Measurements from ENCODE around the gene DDA1.
"Not testable (repeated sequence)": the region's sequence is repeated elsewhere in the genome, so short reads cannot be mapped to it uniquely, and the experiment has no call there.

The DDA1 gene

DNA sequence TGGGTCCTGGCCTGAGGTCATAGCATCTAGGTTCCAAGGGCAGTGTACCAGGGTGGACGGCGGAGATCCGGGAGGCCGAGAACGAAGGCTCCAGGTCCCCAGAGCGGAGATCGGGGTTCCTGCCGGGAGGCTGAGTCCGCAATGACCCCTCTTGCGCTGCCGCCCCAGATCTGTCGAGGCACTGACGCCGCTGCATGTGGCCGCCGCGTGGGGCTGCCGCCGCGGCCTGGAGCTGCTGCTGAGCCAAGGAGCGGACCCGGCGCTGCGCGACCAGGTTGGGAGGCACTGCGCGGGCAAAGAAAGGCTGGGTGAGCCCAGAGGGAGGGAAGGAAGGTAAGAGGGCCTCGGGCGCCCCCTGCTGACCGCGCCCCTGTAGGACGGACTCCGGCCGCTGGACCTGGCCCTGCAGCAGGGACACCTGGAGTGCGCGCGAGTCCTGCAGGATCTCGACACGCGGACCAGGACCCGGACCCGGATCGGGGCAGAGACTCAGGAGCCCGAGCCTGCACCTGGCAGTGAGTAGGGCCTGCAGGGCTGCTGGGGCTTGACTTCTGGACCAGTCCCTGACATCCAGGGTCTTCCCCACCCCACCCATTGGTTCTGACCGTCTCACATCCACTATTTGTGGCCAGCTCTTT lies 26.8 kb upstream of the DDA1 start:
- H3K36me3 Mint-ChIP-seq, result no peaks in the 10 kb centered on the region
- peak overlapping the region; percentile 89 for H3K4me3 Mint-ChIP-seq
- no peaks in the 10 kb centered on the region for H3K27me3 Mint-ChIP-seq
- H3K9me3 Mint-ChIP-seq, result no peaks in the 10 kb centered on the region
- H3K4me1 Mint-ChIP-seq, result no peaks in the 10 kb centered on the region
- H3K27ac Mint-ChIP-seq, result no peak overlapping the region

DNA sequence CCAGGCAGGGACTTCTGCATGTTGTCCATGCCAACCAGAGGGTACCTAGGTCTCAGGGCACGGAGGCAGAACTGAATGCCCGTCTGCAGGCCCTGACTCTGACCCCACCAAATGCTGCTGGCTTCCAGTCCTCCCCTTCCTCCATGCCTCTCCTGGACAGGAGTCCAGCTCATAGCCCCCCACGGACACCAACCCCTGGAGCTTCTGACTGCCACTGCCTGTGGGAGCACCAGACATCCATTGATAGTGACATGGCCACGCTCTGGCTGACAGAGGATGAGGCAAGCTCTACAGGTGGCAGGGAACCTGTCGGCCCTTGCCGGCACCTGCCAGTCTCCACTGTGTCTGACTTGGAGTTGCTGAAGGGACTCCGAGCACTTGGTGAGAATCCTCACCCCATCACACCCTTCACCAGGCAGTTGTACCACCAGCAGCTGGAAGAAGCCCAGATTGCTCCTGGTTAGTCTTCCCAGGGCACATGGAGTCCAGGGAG lies 25.8 kb upstream of the DDA1 start:
- H3K27ac Mint-ChIP-seq, result no peak overlapping the region
- no peak overlapping the region for H3K4me3 Mint-ChIP-seq
- H3K4me1 Mint-ChIP-seq, result no peaks in the 10 kb centered on the region

GRCh38 chr19:17285415-17286135 lies 23.8 kb upstream of the DDA1 start:
- Mint-ChIP-seq H3K9me3 (no peaks in the 10 kb centered on the region), H3K27me3 (no peaks in the 10 kb centered on the region), H3K36me3 (no peaks in the 10 kb centered on the region), H3K27ac (no peak overlapping the region), H3K4me1 (no peaks in the 10 kb centered on the region), H3K4me3 (no peak overlapping the region)

More for the DNA sequence above, 25.8 kb upstream of the DDA1 start:
- Mint-ChIP-seq H3K36me3 (no peaks in the 10 kb centered on the region), H3K9me3 (no peaks in the 10 kb centered on the region), H3K27me3 (no peaks in the 10 kb centered on the region)

DNA sequence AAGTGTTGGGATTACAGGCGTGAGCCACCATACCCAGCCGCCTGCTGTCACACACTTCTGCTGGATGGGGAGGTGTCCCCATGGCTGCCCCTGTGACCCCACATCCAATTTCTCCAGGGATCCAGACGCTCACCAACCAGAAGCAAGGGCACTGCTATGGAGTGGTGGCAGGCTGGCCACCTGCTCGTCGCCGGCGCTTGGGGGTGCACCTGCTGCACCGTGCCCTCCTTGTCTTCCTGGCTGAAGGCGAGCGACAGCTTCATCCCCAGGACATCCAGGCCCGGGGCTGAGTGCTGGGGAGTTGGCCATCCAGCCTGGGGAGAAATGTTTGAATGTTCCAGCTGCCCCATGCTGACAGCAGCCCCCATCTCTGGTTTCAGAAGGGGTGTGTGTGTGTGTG lies 23.1 kb upstream of the DDA1 start:
- no peaks in the 10 kb centered on the region for H3K4me1 Mint-ChIP-seq
- no peaks in the 10 kb centered on the region for H3K36me3 Mint-ChIP-seq
- no peaks in the 10 kb centered on the region for H3K27me3 Mint-ChIP-seq
- no peaks in the 10 kb centered on the region for H3K9me3 Mint-ChIP-seq
- H3K27ac Mint-ChIP-seq, result no peak overlapping the region
- H3K4me3 Mint-ChIP-seq, result no peak overlapping the region

DNA sequence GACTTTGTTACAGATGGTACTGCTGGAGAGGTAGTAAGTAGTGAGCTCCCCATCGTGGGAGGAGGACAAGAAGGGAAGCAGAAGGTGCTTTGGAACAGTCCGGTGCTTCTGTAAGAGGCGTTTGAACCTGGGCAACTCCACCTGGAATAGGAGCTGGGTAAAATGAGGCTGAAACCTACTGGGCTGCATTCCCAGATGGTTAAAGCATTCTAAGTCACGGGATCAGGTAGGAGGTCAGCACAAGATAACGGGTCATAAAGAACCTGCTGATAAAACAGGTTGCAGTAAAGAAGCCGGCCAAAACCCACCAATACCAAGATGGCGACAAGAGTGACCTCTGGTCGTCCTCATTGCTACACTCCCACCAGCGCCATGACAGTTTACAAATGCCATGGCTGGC lies 22.6 kb upstream of the DDA1 start:
- no peaks in the 10 kb centered on the region for H3K4me1 Mint-ChIP-seq
- H3K36me3 Mint-ChIP-seq, result no peaks in the 10 kb centered on the region
- H3K27ac Mint-ChIP-seq, result no peak overlapping the region
- H3K9me3 Mint-ChIP-seq, result no peaks in the 10 kb centered on the region
- no peak overlapping the region for H3K4me3 Mint-ChIP-seq
- no peaks in the 10 kb centered on the region for H3K27me3 Mint-ChIP-seq

- Mint-ChIP-seq H3K4me3 (no peak overlapping the region), H3K36me3 (no peaks in the 10 kb centered on the region), H3K27me3 (no peaks in the 10 kb centered on the region), H3K4me1 (no peaks in the 10 kb centered on the region), H3K9me3 (no peaks in the 10 kb centered on the region), H3K27ac (no peak overlapping the region)
Measured at GRCh38 chr19:17289489-17289888, 19.9 kb upstream of the DDA1 start.

- H3K4me3 Mint-ChIP-seq, result peak overlapping the region; percentile 84
- H3K4me1 Mint-ChIP-seq, result no peaks in the 10 kb centered on the region
- H3K27ac Mint-ChIP-seq, result peak overlapping the region; percentile 56
- no peaks in the 10 kb centered on the region for H3K9me3 Mint-ChIP-seq
- no peaks in the 10 kb centered on the region for H3K27me3 Mint-ChIP-seq
- H3K36me3 Mint-ChIP-seq, result no peaks in the 10 kb centered on the region
Measured at GRCh38 chr19:17292301-17293074, 16.9 kb upstream of the DDA1 start.

DNA sequence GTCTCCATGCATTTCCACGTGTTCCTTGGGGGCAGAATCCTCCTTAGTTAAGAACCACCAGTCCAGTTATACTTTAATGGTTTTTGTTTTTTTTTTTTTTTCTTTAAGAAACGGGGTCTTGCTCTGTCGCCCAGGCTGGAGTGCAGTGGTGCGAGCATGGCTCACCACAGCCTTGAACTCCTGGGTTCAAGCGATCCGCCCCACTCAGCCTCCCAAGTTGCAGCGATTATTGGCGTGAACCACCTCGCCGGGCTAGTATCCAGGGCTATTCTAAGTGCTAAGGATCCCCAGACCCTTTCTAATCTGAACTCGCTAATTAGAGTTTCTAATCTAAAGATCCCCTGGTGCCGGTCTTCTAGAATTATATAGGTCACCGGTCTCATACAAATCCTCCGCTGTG lies 15.8 kb upstream of the DDA1 start:
- H3K27ac Mint-ChIP-seq, result no peak overlapping the region
- H3K4me3 Mint-ChIP-seq, result no peak overlapping the region
- no peaks in the 10 kb centered on the region for H3K4me1 Mint-ChIP-seq
- H3K9me3 Mint-ChIP-seq, result no peaks in the 10 kb centered on the region
- no peaks in the 10 kb centered on the region for H3K36me3 Mint-ChIP-seq
- H3K27me3 Mint-ChIP-seq, result no peaks in the 10 kb centered on the region

DNA sequence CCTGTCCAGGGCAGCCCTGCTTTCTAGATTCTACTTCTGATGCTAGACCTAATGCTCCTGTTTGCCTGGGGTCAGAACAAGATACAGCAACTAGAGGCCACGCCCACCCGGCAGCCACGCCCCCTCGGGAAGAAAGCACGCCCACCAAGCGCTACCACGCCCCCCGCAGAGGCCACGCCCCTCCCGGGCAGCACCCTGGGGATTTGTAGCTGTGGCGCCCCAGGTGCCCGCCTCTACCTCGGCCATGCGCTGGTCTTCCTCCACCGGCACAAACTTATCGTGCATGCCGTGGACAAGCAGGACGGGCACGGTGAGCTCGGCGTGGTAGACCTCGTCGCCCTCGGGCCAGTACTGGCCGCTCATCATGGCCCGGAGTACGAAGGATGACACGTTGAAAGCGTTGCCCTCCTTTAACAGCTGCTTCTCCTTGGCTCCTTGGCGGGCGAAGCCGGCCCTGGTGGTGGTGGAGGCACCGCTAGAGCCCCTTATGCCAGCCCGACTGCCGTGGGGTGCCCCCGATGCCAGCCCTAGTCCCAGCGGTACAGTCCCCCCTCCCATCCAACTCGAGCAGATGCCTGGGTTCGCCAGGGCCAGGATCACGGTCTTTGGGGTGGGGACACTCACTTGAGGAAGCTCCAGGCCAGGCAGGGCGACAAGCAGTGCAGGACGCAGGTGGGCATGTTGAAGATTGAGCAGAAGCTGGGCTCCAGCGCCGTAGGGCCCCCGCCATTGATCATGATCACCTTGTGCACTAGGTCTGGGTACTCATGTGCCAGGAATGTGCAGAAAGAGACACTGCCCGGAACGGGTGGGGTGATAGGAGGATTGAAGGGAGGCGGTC lies 15.1 kb upstream of the DDA1 start:
- H3K9me3 Mint-ChIP-seq, result no peaks in the 10 kb centered on the region
- no peak overlapping the region for H3K4me3 Mint-ChIP-seq

GRCh38 chr19:17295551-17295950 lies 13.8 kb upstream of the DDA1 start:
- not testable (repeated sequence) for H3K4me3 Mint-ChIP-seq, H3K4me1 Mint-ChIP-seq, H3K9me3 Mint-ChIP-seq, H3K27ac Mint-ChIP-seq, H3K36me3 Mint-ChIP-seq, H3K27me3 Mint-ChIP-seq

More for the DNA sequence above, 15.1 kb upstream of the DDA1 start:
- H3K36me3 Mint-ChIP-seq, result no peaks in the 10 kb centered on the region
- no peaks in the 10 kb centered on the region for H3K27me3 Mint-ChIP-seq
- H3K4me1 Mint-ChIP-seq, result no peaks in the 10 kb centered on the region
- H3K27ac Mint-ChIP-seq, result no peak overlapping the region

- no peaks in the 10 kb centered on the region for H3K27me3 Mint-ChIP-seq
- H3K36me3 Mint-ChIP-seq, result no peaks in the 10 kb centered on the region
- no peak overlapping the region for H3K27ac Mint-ChIP-seq
- no peak overlapping the region for H3K4me3 Mint-ChIP-seq
- H3K4me1 Mint-ChIP-seq, result no peaks in the 10 kb centered on the region
- no peaks in the 10 kb centered on the region for H3K9me3 Mint-ChIP-seq
Measured at GRCh38 chr19:17296273-17296672, 13.1 kb upstream of the DDA1 start.

GRCh38 chr19:17296976-17297375 lies 12.4 kb upstream of the DDA1 start:
- H3K36me3 Mint-ChIP-seq, result no peaks in the 10 kb centered on the region
- H3K27me3 Mint-ChIP-seq, result no peaks in the 10 kb centered on the region
- no peak overlapping the region for H3K4me3 Mint-ChIP-seq
- H3K27ac Mint-ChIP-seq, result no peak overlapping the region
- no peaks in the 10 kb centered on the region for H3K9me3 Mint-ChIP-seq
- H3K4me1 Mint-ChIP-seq, result peaks cover 5% of the 10 kb centered on the region

DNA sequence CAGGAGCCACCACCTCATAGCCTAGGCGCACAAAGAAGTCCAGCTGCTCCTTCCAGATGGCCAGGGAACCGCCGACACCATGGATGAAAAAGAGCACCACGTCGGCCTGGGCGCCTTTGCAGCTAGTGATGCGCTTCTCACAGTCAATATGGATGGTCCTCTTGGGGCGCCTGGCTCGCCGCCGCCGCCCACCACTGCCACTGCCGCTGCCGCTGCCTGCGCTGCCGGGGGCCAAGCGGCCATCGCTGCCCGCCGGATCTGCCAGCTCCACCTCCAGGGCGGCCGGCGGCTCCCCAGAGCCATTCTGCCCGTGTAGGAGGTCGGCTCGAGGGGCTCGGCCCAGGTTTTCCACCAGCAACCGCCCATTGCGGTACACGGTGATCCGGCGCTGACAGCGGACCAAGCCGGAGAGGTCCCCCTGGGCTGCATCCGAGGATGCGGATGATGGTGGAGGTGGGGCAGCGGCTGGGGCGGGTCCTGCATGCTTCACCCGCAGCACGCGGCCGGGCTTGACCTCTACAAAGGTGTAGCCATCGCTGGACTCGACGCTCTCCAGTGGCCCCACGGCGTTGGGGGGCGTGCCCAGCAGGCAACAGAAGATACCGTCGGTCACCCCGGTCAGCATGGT lies 8.3 kb upstream of the DDA1 start:
- Mint-ChIP-seq H3K4me3 (no peak overlapping the region), H3K9me3 (no peaks in the 10 kb centered on the region), H3K4me1 (peaks cover 29% of the 10 kb centered on the region), H3K27me3 (no peaks in the 10 kb centered on the region), H3K36me3 (no peaks in the 10 kb centered on the region), H3K27ac (no peak overlapping the region)

DNA sequence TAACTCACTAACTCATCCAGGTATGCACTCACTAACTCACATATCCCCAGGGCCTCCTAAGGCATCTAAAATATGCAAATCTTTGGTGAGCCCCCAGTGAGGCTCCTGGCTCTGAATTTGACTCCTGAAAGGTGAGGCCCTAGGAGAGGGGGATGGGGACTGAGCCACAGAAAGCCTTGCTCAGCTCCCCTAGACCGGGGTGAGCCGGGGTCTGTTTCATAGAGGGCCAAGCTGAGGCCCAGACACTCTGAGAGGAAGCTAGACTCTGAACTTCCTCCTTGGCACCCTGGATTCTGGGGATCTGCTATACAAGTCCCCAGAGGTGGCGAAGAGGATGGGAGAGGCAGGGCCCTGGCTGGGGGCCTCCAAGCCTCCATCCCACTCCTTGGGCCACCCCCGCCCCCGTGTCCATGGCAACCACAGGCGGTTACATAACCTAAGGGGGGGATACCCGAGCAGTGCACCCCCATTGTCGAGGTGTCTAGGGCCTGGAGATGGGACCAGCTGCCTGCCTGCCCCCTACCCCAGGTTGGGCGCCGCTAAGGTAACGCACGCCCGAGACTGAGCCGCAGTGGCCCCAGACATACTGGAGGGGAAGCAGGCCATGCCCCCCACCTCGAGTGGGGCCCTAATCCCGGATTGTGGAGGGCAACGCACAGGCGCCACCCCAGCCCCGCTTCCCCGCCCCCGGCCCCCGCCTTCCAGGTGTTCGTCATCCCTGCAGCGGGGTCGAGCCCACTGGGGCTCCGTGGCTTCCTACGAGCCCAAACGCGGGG lies 6.8 kb upstream of the DDA1 start:
- no peaks in the 10 kb centered on the region for H3K36me3 Mint-ChIP-seq
- H3K27ac Mint-ChIP-seq, result peak overlapping the region; percentile 30
- peak overlapping the region; percentile 78 for H3K4me3 Mint-ChIP-seq

More for the DNA sequence above, 6.8 kb upstream of the DDA1 start:
- Mint-ChIP-seq H3K4me1 (peaks cover 37% of the 10 kb centered on the region), H3K27me3 (no peaks in the 10 kb centered on the region), H3K9me3 (no peaks in the 10 kb centered on the region)
